Measurements from ENCODE around the gene PLEKHA1.

Gene PLEKHA1

GRCh38 chr10:122478971-122479370 is 104.5 kb downstream of the PLEKHA1 start:
- no peak overlapping the region for H3K4me3 Mint-ChIP-seq
- peaks cover 39 to 47% of the 10 kb centered on the region in 2 donors for H3K27me3 Mint-ChIP-seq
- no peak for DNase-seq
- H3K27ac Mint-ChIP-seq: no peak overlapping the region
- peaks cover 4% of the 10 kb centered on the region for H3K36me3 Mint-ChIP-seq (ENCODE audit: insufficient read depth)
- peaks cover 3 to 6% of the 10 kb centered on the region in 2 donors for H3K9me3 Mint-ChIP-seq
- peaks cover 3 to 5% of the 10 kb centered on the region in 2 donors for H3K4me1 Mint-ChIP-seq (ENCODE audit: low read depth in 2 of 2)
- ATAC-seq (replicated peaks): no peak

GRCh38 chr10:122480146-122480833 is 105.8 kb downstream of the PLEKHA1 start:
- Mint-ChIP-seq H3K4me1 (ENCODE audit: low read depth in 2 of 2) (no peaks in the 10 kb centered on the region), H3K4me3 (no peak overlapping the region), H3K27ac (no peak overlapping the region), H3K9me3 (peaks cover 3 to 6% of the 10 kb centered on the region in 2 donors), H3K36me3 (ENCODE audit: insufficient read depth) (peaks cover 4% of the 10 kb centered on the region), H3K27me3 (peaks cover 29 to 36% of the 10 kb centered on the region in 2 donors)
- no peak for DNase-seq
- no peak for ATAC-seq (replicated peaks)

GRCh38 chr10:122481296-122482056 is 107.0 kb downstream of the PLEKHA1 start:
- H3K4me3 Mint-ChIP-seq: no peak overlapping the region
- no peak for ATAC-seq (replicated peaks)

More at GRCh38 chr10:122481296-122482056, 107.0 kb downstream of the PLEKHA1 start:
- DNase-seq: no peak
- no peaks in the 10 kb centered on the region for H3K4me1 Mint-ChIP-seq (ENCODE audit: low read depth in 2 of 2)
- peaks cover 4% of the 10 kb centered on the region for H3K36me3 Mint-ChIP-seq (ENCODE audit: insufficient read depth)
- H3K9me3 Mint-ChIP-seq: peaks cover 3 to 6% of the 10 kb centered on the region in 2 donors
- H3K27ac Mint-ChIP-seq: no peak overlapping the region
- peaks cover 29 to 33% of the 10 kb centered on the region in 2 donors for H3K27me3 Mint-ChIP-seq

Data from effector memory CD8-positive, alpha-beta T cell (primary cell).